ENCODE data around the gene MPP1. TPM values are rescaled to one million over a fixed set of nuclear protein-coding genes. Genes with fewer than 3 reads are reported as not detected.

The MPP1 gene
- total and polyA plus RNA-seq, 9 of the 15 experiments (the other 6 are each of a cell fraction or from before 2014, with no cell fraction given): 227 to 395 (median 283) TPM

GRCh38 chrX:154750301-154751202 is 54.7 kb downstream of the MPP1 start, which contains the start of gene GAB3 (continued):
- TF ChIP-seq LCOR (CRISPR knock-in tag; IDR thresholded peaks at IDR 0.05) (no peak), ZFP36 (IDR thresholded peaks at IDR 0.05; ENCODE audit: low read depth, low read length, partially characterized antibody) (no peak), ESRRA (IDR thresholded peaks at IDR 0.05; ENCODE audit: borderline replicate concordance, low read depth) (no peak), ZBTB8A (IDR thresholded peaks at IDR 0.05; ENCODE audit: partially characterized antibody) (no peak), ZNF695 (CRISPR knock-in tag; IDR thresholded peaks at IDR 0.05) (no peak), BRD9 (IDR thresholded peaks at IDR 0.05; ENCODE audit: low read depth, partially characterized antibody) (peak; percentile 28), PTBP1 (IDR thresholded peaks at IDR 0.05; ENCODE audit: low read depth, low read length) (no peak), ZNF561 (CRISPR knock-in tag; conservative IDR thresholded peaks at IDR 0.05) (no peak), HDAC1 (IDR thresholded peaks at IDR 0.05) (peak in 1 of 2 experiments; percentile 38; a peak in 1 of 4 replicates), COPS2 (conservative IDR thresholded peaks at IDR 0.05) (no peak), IRF2 (CRISPR knock-in tag; IDR thresholded peaks at IDR 0.05) (no peak), THRAP3 (IDR thresholded peaks at IDR 0.05; ENCODE audit: borderline replicate concordance) (no peak), CEBPG (CRISPR knock-in tag; IDR thresholded peaks at IDR 0.05) (no peak), CEBPG (tag; conservative IDR thresholded peaks at IDR 0.05 in 1 of 2, IDR thresholded peaks at IDR 0.05 in 1 of 2) (no peak), L3MBTL2 (IDR thresholded peaks at IDR 0.05) (peak; percentile 33; the same call in 1 of the 2 replicates), HINFP (tag; conservative IDR thresholded peaks at IDR 0.05; ENCODE audit: low read depth) (no peak), KAT2B (IDR thresholded peaks at IDR 0.05; ENCODE audit: low read depth, low read length) (no peak), ZNF224 (CRISPR knock-in tag; IDR thresholded peaks at IDR 0.05) (no peak), SFPQ (IDR thresholded peaks at IDR 0.05; ENCODE audit: low read depth, low read length) (no peak), ZNF146 (CRISPR knock-in tag; IDR thresholded peaks at IDR 0.05; ENCODE audit: unreplicated experiment) (no peak)
